Mesothelial cell of epicardium (in vitro differentiated cells): ENCODE measurements around the gene DSN1. TPM values are rescaled to one million over a fixed set of nuclear protein-coding genes. Genes with fewer than 3 reads are reported as not detected.
A peak's percentile ranks its signal among the peaks of the same experiment; 100 is the strongest.

Source experiments
- DNase-seq, 2 experiments: peaks; one replicate each; pipeline ENCODE4 v3.0.0; 2021; ENCODE audit warnings: low spot score in 2 of 2; ENCODE audit not compliant: unreplicated experiment in 2 of 2
- H3K27ac Mint-ChIP-seq: 2 replicates; pipeline ENCODE4 v1.8.0; 2021; ENCODE audit warnings: mixed read lengths
- H3K27me3 Mint-ChIP-seq: 2 replicates; pipeline ENCODE4 v1.8.0; 2021; ENCODE audit warnings: low read depth, mixed read lengths
- H3K36me3 Mint-ChIP-seq: 2 replicates; pipeline ENCODE4 v1.8.0; 2021; ENCODE audit warnings: mixed read lengths
- H3K4me1 Mint-ChIP-seq: 2 replicates; pipeline ENCODE4 v1.8.0; 2021; ENCODE audit warnings: mixed read lengths
- H3K4me3 Mint-ChIP-seq: 2 replicates; pipeline ENCODE4 v1.8.0; 2021; ENCODE audit warnings: mild to moderate bottlenecking, moderate library complexity, mixed read lengths
- H3K9me3 Mint-ChIP-seq: 2 replicates; pipeline ENCODE4 v1.8.0; 2021; ENCODE audit warnings: mixed read lengths
- total RNA-seq: library from RNA; stranded (reverse); gene quantifications from 3 replicates; pipeline ENCODE4 v1.2.1, GENCODE V29; 2021
- TF ChIP-seq, protein P1 (sequence below): fragments of 200-600 bp; sonication (generic); IDR thresholded peaks from one replicate; pipeline ENCODE4 v1.5.0; 2021; ENCODE audit warnings: antibody characterized with exemption; ENCODE audit not compliant: unreplicated experiment

The DSN1 gene
- total RNA-seq, 1 donor from 2014 or later, result 15.1 TPM

DNA sequence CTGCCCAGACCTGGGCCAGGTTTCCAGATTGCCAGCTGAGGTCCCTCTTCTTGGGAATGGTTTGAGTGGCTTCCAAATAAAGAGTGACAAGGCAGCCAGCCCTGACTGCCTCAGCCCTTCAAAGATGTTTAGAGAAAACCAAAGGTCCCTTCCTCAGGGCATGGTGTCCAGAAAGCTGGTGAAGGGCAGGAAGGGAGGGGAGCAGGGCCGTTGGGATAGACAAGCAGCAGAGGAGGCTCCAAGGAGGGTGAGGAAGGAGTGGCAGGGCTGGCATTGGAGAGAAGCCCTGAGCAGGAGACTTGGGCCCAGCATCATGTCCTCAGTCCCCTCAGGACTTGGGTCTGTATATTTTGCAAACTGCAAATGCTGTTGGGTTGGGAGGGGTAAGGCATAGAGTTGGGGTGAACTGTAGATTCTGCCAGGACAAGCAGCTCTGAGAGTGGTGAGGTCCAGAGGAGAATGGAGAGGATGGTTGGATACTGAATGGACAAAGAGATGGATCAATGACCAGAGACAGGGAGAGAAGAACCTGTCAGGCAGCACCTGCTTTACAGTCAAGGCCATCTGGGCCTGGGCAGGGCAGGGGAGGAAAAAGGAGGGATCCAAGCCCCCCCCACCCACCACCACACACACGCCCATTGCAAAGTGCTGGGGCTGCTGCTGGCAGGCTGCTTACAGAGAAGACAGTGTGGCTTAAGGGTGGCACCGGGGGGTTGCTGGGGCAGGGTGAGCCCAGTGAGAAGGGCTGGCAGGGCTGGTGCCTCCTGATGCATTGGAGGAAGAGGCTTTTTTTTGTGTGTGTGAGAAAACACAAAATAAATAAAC, 5.5 kb upstream of the DSN1 start:
- Mint-ChIP-seq H3K4me3 (no peak overlapping the region), H3K27ac (no peak overlapping the region), H3K27me3 (no peaks in the 10 kb centered on the region), H3K9me3 (no peaks in the 10 kb centered on the region), H3K4me1 (peaks cover 9% of the 10 kb centered on the region), H3K36me3 (peaks cover 12% of the 10 kb centered on the region)
- TF ChIP-seq, protein P1, sequence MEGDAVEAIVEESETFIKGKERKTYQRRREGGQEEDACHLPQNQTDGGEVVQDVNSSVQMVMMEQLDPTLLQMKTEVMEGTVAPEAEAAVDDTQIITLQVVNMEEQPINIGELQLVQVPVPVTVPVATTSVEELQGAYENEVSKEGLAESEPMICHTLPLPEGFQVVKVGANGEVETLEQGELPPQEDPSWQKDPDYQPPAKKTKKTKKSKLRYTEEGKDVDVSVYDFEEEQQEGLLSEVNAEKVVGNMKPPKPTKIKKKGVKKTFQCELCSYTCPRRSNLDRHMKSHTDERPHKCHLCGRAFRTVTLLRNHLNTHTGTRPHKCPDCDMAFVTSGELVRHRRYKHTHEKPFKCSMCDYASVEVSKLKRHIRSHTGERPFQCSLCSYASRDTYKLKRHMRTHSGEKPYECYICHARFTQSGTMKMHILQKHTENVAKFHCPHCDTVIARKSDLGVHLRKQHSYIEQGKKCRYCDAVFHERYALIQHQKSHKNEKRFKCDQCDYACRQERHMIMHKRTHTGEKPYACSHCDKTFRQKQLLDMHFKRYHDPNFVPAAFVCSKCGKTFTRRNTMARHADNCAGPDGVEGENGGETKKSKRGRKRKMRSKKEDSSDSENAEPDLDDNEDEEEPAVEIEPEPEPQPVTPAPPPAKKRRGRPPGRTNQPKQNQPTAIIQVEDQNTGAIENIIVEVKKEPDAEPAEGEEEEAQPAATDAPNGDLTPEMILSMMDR, result no peak
- no peak for DNase-seq

DNA sequence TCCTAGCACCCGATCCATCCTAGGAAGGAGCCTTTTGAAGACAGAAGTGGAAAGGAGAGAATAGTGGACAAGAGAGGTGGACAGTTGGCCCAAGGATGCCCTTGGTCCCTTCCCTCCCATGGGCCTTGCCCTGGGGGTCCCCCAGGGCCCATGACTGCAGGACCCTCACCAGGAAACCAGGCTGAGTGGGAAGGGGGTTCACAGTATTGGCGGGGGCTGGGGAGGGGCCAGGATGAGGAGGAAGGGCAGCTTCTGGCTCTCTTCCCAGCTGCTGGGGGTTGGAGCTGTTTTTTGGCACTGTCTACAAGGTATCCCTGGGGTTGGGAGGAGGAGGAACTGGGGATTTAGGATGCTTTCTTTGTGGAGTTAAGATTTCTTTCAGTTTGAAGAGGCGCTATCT, 4.0 kb upstream of the DSN1 start:
- no peak for DNase-seq
- H3K9me3 Mint-ChIP-seq, result no peaks in the 10 kb centered on the region
- peaks cover 4% of the 10 kb centered on the region for H3K36me3 Mint-ChIP-seq
- H3K4me1 Mint-ChIP-seq, result peaks cover 19% of the 10 kb centered on the region
- H3K27ac Mint-ChIP-seq, result peak overlapping the region; percentile 62
- H3K4me3 Mint-ChIP-seq, result no peak overlapping the region
- TF ChIP-seq, protein P1, result no peak
- H3K27me3 Mint-ChIP-seq, result peaks cover 2% of the 10 kb centered on the region

DNA sequence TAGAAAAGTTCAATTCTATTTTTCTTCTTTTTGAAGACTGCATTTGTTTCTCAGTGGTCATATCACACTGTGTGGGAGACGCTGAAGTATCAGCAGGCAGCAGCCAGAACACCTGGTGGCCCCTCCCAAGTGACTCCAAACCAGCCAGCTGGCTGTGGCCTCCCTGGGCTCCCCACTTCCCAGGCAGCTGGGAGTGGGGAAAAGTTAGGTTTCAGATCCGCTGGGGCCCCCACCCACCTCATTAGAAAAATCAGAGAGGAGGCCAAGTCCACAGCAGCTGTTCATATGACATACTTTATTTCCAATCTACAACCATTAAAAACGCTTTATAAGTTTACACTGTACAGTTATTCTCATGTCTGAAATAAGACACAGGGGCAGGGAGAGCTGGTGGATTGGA, 3.6 kb upstream of the DSN1 start:
- Mint-ChIP-seq H3K9me3 (no peaks in the 10 kb centered on the region), H3K4me3 (no peak overlapping the region), H3K4me1 (peaks cover 20% of the 10 kb centered on the region), H3K36me3 (peaks cover 4% of the 10 kb centered on the region), H3K27me3 (peaks cover 2% of the 10 kb centered on the region), H3K27ac (peak overlapping the region; percentile 62)
- no peak for DNase-seq
- TF ChIP-seq, protein P1, result no peak

DNA sequence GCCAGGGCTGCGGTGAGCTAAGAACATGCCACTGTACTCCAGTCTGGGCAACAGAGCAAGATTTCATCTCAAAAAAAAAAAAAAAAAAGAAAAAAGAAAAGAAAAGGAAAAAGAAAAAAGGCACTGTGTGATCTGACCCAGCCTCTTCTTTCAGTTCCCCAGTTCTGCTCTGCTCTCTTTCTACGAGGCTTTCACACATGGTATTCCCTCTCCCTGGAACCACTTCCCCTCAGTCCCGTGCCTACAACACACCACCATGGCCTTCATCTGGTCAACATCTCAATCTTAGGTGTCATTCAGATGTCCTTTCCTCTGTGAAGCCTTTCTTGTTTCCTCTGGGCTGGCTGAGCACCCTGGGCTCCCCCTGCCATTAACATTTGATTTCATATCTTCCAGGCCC, 2.3 kb upstream of the DSN1 start:
- Mint-ChIP-seq H3K4me3 (no peak overlapping the region), H3K9me3 (no peaks in the 10 kb centered on the region), H3K36me3 (peaks cover 4% of the 10 kb centered on the region), H3K27me3 (peaks cover 2% of the 10 kb centered on the region), H3K27ac (peak overlapping the region; percentile 13), H3K4me1 (peaks cover 20% of the 10 kb centered on the region)
- TF ChIP-seq, protein P1, result no peak
- DNase-seq, result no peak

DNA sequence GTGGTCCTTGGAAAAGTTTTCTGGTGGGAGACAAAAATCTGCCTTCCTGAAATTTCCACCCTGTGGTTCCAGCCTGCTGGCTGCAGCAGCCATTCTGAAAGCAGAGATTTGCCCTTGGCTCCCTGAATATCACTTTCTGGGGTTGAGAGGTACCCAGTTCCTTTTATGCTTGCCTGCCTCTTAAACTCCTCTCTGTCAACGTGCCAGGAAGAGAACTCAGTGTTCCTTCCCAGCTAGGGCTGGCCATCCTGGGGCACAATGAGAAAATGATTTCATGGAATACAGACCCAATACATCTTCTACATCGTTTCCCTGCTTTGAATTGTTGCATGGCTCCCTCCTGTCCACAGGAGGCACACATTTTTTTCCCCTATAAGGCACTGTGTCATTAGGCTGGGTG, 1.6 kb upstream of the DSN1 start:
- peak overlapping the region; percentile 80 for H3K4me3 Mint-ChIP-seq
- peaks cover 20% of the 10 kb centered on the region for H3K4me1 Mint-ChIP-seq
- peaks cover 2% of the 10 kb centered on the region for H3K27me3 Mint-ChIP-seq
- no peak for DNase-seq
- no peaks in the 10 kb centered on the region for H3K9me3 Mint-ChIP-seq
- TF ChIP-seq, protein P1, result no peak
- H3K36me3 Mint-ChIP-seq, result peaks cover 4% of the 10 kb centered on the region
- peak overlapping the region; percentile 82 for H3K27ac Mint-ChIP-seq
